ENCODE results near the gene CCDC82.

CCDC82 gene

DNA sequence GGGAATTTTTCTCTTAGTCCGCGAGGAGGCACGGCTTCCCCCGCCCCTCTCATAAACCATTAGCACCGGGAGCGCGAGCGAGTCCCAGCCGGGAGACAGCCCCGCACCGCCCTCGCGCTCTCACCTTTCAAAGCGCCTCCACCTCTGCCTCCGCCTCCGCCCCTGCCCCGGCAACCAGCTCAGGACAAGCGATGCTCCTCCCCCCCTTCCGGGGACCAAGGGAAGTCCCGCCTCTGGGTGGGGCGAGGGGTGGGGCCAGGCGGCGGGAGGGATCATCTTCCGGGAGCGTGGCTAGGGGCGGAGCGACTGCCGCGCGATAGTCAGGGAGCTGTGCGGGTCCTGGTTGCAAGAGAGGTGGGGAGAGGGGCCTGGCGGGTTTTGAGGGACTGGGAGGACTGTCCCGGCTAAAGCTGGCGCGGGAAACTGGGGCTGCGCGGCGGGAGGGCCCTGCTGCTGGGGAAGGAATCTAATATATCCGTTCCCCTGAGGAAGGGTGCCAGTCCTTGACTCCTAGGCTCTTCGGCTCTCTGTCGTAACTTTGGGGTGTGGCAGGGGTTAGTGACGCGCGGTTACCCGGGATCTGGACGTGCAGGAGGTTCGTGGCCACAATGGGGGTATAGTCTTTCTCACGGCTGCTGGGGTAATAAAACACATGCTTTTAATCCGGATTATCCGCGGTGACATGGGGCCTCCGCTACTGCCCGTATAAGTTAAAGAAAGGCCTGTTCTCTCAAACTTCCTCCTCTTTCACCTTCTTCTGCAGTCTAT lies at the start of gene CCDC82, which contains the start of gene JRKL:
CCDC82 (minus strand) TSS at position 193 of the 768 bp plus-strand sequence. CDS start 5,165 bp downstream, outside the sequence.
JRKL (plus strand) TSS at position 294 of the 768 bp plus-strand sequence. CDS start 637 bp downstream, outside the sequence.
- H3K4me3 ChIP-seq (ENCODE audit: low read depth, low read length), result peak within 1 kb of the TSS; percentile 93
- H3K9me3 ChIP-seq (ENCODE audit: control insufficient read depth, insufficient read depth, low read depth, low read length), result no peaks in the 10 kb centered on the region
- peaks cover 0 to 8% of the 10 kb centered on the region in 2 experiments; a peak in 1 of 3 replicates for H3K36me3 ChIP-seq (ENCODE audit: control insufficient read depth in 2 of 2, insufficient read depth in 1 of 2, low read length in 2 of 2)
- POLR2A ChIA-PET, result interaction anchor here (0.5 to 2.2 kb wide), 17 partner anchors 21 to 1323 kb away, joined by 3 to 19 read pairs (median 4); partner anchors contain the start of genes CEP57, FAM76B, MAML2 and MTMR2
- H3K4me1 ChIP-seq (ENCODE audit: control insufficient read depth, insufficient read depth, low read length), result no peaks in the 10 kb centered on the region
- peak within 1 kb of the TSS; percentile 86 for H3K27ac ChIP-seq (ENCODE audit: extremely low read depth, low read depth, low read length)
- CTCF ChIA-PET, result interaction anchor here (0.6 to 1.1 kb wide), 3 partner anchors 8 to 335 kb away, joined by 3 to 6 read pairs (median 5); no protein-coding TSS in a partner anchor
- TF ChIP-seq KLF1 (tag by site-specific recombination; IDR thresholded peaks at IDR 0.05) (peak; percentile 72), ZNF510 (tag by site-specific recombination; IDR thresholded peaks at IDR 0.05; ENCODE audit: insufficient replicate concordance) (no peak), ZBTB48 (tag by site-specific recombination; IDR thresholded peaks at IDR 0.05) (peak; percentile 93), GLIS2 (tag by site-specific recombination; IDR thresholded peaks at IDR 0.05) (peak; percentile 23; the same call in 1 of the 2 replicates), ZNF24 (tag by site-specific recombination; IDR thresholded peaks at IDR 0.05) (no peak), PRDM1 (tag by site-specific recombination; IDR thresholded peaks at IDR 0.05) (no peak), KLF16 (tag by site-specific recombination; IDR thresholded peaks at IDR 0.05) (peak; percentile 34), ZSCAN23 (tag by site-specific recombination; IDR thresholded peaks at IDR 0.05) (no peak), EGR2 (tag by site-specific recombination; IDR thresholded peaks at IDR 0.05; ENCODE audit: low read depth) (peak; percentile 97), ZNF114 (tag by site-specific recombination; IDR thresholded peaks at IDR 0.05) (no peak), ZEB2 (tag by site-specific recombination; IDR thresholded peaks at IDR 0.05) (0 out of 2 replicates have a peak, but pooled peaks have one; percentile 27), GLIS1 (tag by site-specific recombination; IDR thresholded peaks at IDR 0.05) (peak; percentile 35), SP3 (tag by site-specific recombination; IDR thresholded peaks at IDR 0.05) (peak; percentile 98), KLF7 (tag by site-specific recombination; IDR thresholded peaks at IDR 0.05; ENCODE audit: borderline replicate concordance) (peak; percentile 48; the same call in 1 of the 2 replicates), ZNF341 (tag by site-specific recombination; IDR thresholded peaks at IDR 0.05; ENCODE audit: low read depth) (peak; percentile 81), ZNF19 (tag by site-specific recombination; IDR thresholded peaks at IDR 0.05; ENCODE audit: low read depth) (no peak), ZXDB (tag by site-specific recombination; IDR thresholded peaks at IDR 0.05) (peak; percentile 62; the same call in 1 of the 2 replicates), HIC1 (tag by site-specific recombination; IDR thresholded peaks at IDR 0.05) (peak; percentile 35; the same call in 1 of the 2 replicates), ZNF335 (tag by site-specific recombination; conservative IDR thresholded peaks at IDR 0.05) (peak; percentile 62), SP2 (tag by site-specific recombination; IDR thresholded peaks at IDR 0.05) (peak; percentile 93), REPIN1 (tag by site-specific recombination; IDR thresholded peaks at IDR 0.05; ENCODE audit: low read depth) (0 out of 2 replicates have a peak, but pooled peaks have one; percentile 6), TCF7L2 (IDR thresholded peaks at IDR 0.05; ENCODE audit: borderline replicate concordance, low read depth, low read length) (peak; percentile 73; the same call in 1 of the 2 replicates), ZFHX2 (tag by site-specific recombination; conservative IDR thresholded peaks at IDR 0.05) (peak; percentile 97)
- TF ChIP-seq, protein P1, sequence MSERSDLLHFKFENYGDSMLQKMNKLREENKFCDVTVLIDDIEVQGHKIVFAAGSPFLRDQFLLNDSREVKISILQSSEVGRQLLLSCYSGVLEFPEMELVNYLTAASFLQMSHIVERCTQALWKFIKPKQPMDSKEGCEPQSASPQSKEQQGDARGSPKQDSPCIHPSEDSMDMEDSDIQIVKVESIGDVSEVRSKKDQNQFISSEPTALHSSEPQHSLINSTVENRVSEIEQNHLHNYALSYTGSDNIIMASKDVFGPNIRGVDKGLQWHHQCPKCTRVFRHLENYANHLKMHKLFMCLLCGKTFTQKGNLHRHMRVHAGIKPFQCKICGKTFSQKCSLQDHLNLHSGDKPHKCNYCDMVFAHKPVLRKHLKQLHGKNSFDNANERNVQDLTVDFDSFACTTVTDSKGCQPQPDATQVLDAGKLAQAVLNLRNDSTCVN (tag by site-specific recombination; optimal IDR thresholded peaks at IDR 0.05), result peak; percentile 72
- TF ChIP-seq, protein P2, sequence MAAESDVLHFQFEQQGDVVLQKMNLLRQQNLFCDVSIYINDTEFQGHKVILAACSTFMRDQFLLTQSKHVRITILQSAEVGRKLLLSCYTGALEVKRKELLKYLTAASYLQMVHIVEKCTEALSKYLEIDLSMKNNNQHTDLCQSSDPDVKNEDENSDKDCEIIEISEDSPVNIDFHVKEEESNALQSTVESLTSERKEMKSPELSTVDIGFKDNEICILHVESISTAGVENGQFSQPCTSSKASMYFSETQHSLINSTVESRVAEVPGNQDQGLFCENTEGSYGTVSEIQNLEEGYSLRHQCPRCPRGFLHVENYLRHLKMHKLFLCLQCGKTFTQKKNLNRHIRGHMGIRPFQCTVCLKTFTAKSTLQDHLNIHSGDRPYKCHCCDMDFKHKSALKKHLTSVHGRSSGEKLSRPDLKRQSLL (tag by site-specific recombination; IDR thresholded peaks at IDR 0.05), result no peak
- TF ChIP-seq, protein P3, sequence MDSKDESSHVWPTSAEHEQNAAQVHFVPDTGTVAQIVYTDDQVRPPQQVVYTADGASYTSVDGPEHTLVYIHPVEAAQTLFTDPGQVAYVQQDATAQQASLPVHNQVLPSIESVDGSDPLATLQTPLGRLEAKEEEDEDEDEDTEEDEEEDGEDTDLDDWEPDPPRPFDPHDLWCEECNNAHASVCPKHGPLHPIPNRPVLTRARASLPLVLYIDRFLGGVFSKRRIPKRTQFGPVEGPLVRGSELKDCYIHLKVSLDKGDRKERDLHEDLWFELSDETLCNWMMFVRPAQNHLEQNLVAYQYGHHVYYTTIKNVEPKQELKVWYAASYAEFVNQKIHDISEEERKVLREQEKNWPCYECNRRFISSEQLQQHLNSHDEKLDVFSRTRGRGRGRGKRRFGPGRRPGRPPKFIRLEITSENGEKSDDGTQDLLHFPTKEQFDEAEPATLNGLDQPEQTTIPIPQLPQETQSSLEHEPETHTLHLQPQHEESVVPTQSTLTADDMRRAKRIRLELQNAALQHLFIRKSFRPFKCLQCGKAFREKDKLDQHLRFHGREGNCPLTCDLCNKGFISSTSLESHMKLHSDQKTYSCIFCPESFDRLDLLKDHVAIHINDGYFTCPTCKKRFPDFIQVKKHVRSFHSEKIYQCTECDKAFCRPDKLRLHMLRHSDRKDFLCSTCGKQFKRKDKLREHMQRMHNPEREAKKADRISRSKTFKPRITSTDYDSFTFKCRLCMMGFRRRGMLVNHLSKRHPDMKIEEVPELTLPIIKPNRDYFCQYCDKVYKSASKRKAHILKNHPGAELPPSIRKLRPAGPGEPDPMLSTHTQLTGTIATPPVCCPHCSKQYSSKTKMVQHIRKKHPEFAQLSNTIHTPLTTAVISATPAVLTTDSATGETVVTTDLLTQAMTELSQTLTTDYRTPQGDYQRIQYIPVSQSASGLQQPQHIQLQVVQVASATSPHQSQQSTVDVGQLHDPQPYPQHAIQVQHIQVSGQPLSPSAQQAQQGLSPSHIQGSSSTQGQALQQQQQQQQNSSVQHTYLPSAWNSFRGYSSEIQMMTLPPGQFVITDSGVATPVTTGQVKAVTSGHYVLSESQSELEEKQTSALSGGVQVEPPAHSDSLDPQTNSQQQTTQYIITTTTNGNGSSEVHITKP (tag by site-specific recombination; IDR thresholded peaks at IDR 0.05), result peak; percentile 39
- TF ChIP-seq, protein P4, sequence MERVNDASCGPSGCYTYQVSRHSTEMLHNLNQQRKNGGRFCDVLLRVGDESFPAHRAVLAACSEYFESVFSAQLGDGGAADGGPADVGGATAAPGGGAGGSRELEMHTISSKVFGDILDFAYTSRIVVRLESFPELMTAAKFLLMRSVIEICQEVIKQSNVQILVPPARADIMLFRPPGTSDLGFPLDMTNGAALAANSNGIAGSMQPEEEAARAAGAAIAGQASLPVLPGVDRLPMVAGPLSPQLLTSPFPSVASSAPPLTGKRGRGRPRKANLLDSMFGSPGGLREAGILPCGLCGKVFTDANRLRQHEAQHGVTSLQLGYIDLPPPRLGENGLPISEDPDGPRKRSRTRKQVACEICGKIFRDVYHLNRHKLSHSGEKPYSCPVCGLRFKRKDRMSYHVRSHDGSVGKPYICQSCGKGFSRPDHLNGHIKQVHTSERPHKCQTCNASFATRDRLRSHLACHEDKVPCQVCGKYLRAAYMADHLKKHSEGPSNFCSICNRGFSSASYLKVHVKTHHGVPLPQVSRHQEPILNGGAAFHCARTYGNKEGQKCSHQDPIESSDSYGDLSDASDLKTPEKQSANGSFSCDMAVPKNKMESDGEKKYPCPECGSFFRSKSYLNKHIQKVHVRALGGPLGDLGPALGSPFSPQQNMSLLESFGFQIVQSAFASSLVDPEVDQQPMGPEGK (tag by site-specific recombination; IDR thresholded peaks at IDR 0.05), result peak; percentile 68
